Measurements from ENCODE around the gene ZNF575.

Gene ZNF575

GRCh38 chr19:43495082-43495481, 37.9 kb upstream of the ZNF575 start:
- Histone ChIP-seq H2AK5ac (ENCODE audit: low read length, severe bottlenecking) (no peak overlapping the region), H2AFZ (ENCODE audit: low read depth, low read length) (no peak overlapping the region), H4K91ac (ENCODE audit: low read length) (no peak overlapping the region), H3K14ac (ENCODE audit: low read length in 2 of 2) (no peak overlapping the region), H3K4me3 (ENCODE audit: insufficient read depth in 1 of 2, low read depth in 1 of 2, low read length in 2 of 2) (no peak overlapping the region), H3K18ac (ENCODE audit: low read depth in 1 of 2, low read length in 2 of 2) (no peak overlapping the region), H3K4me2 (ENCODE audit: low read length, poor library complexity, severe bottlenecking) (no peak overlapping the region), H3K27me3 (ENCODE audit: control insufficient read depth in 1 of 2, insufficient read depth in 1 of 2, low read length in 2 of 2) (no peaks in the 10 kb centered on the region), H3K4me1 (ENCODE audit: control insufficient read depth, insufficient read depth, low read depth, low read length) (no peaks in the 10 kb centered on the region), H2BK5ac (ENCODE audit: low read depth, low read length, poor library complexity, severe bottlenecking) (no peak overlapping the region), H3K9me3 (ENCODE audit: control insufficient read depth, low read length) (no peaks in the 10 kb centered on the region), H2BK120ac (ENCODE audit: low read depth, low read length) (no peak overlapping the region), H2BK15ac (ENCODE audit: low read depth, poor library complexity, severe bottlenecking) (no peak overlapping the region), H3K23ac (ENCODE audit: low read length in 2 of 2) (no peak overlapping the region), H3K4ac (ENCODE audit: low read depth in 1 of 2, low read length in 2 of 2) (no peak overlapping the region), H3K27ac (ENCODE audit: low read length, poor library complexity, severe bottlenecking) (no peak overlapping the region), H4K8ac (ENCODE audit: low read length) (no peak overlapping the region), H2BK12ac (ENCODE audit: low read length in 2 of 2) (no peak overlapping the region), H3K36me3 (ENCODE audit: control insufficient read depth in 1 of 2, insufficient read depth in 2 of 2, low read depth in 1 of 2, low read length in 2 of 2) (peaks cover 35 to 44% of the 10 kb centered on the region in 2 experiments), H3K9ac (ENCODE audit: low read length) (no peak overlapping the region), H3K79me1 (replicated peaks; ENCODE audit: low read length, poor library complexity, severe bottlenecking) (no peaks in the 10 kb centered on the region)
- no peak for DNase-seq
- 86% methylated on average over 8 of the region's 8 CpGs for WGBS

GRCh38 chr19:43496960-43497359, 36.0 kb upstream of the ZNF575 start:
- no peak overlapping the region for H3K18ac ChIP-seq (ENCODE audit: low read depth in 1 of 2, low read length in 2 of 2)
- H2BK5ac ChIP-seq (ENCODE audit: low read depth, low read length, poor library complexity, severe bottlenecking): no peak overlapping the region
- H3K4ac ChIP-seq (ENCODE audit: low read depth in 1 of 2, low read length in 2 of 2): no peak overlapping the region
- peaks cover 1% of the 10 kb centered on the region for H3K4me1 ChIP-seq (ENCODE audit: control insufficient read depth, insufficient read depth, low read depth, low read length)
- H3K14ac ChIP-seq (ENCODE audit: low read length in 2 of 2): no peak overlapping the region
- no peak overlapping the region for H2AFZ ChIP-seq (ENCODE audit: low read depth, low read length)
- no peak overlapping the region for H3K23ac ChIP-seq (ENCODE audit: low read length in 2 of 2)
- H2BK15ac ChIP-seq (ENCODE audit: low read depth, poor library complexity, severe bottlenecking): no peak overlapping the region
- no peaks in the 10 kb centered on the region for H3K27me3 ChIP-seq (ENCODE audit: control insufficient read depth in 1 of 2, insufficient read depth in 1 of 2, low read length in 2 of 2)
- peaks cover 6% of the 10 kb centered on the region for H3K79me1 ChIP-seq (replicated peaks; ENCODE audit: low read length, poor library complexity, severe bottlenecking)
- no peaks in the 10 kb centered on the region for H3K9me3 ChIP-seq (ENCODE audit: control insufficient read depth, low read length)
- no peak overlapping the region for H4K91ac ChIP-seq (ENCODE audit: low read length)
- no peak overlapping the region for H3K9ac ChIP-seq (ENCODE audit: low read length)
- peaks cover 36 to 41% of the 10 kb centered on the region in 2 experiments for H3K36me3 ChIP-seq (ENCODE audit: control insufficient read depth in 1 of 2, insufficient read depth in 2 of 2, low read depth in 1 of 2, low read length in 2 of 2)
- no peak overlapping the region for H2BK120ac ChIP-seq (ENCODE audit: low read depth, low read length)
- no peak overlapping the region for H4K8ac ChIP-seq (ENCODE audit: low read length)
- H3K4me3 ChIP-seq (ENCODE audit: insufficient read depth in 1 of 2, low read depth in 1 of 2, low read length in 2 of 2): no peak overlapping the region
- no peak overlapping the region for H3K27ac ChIP-seq (ENCODE audit: low read length, poor library complexity, severe bottlenecking)
- H2BK12ac ChIP-seq (ENCODE audit: low read length in 2 of 2): no peak overlapping the region
- H3K4me2 ChIP-seq (ENCODE audit: low read length, poor library complexity, severe bottlenecking): no peak overlapping the region
- 89% methylated on average over 7 of the region's 7 CpGs for WGBS
- DNase-seq: no peak
- H2AK5ac ChIP-seq (ENCODE audit: low read length, severe bottlenecking): no peak overlapping the region

GRCh38 chr19:43498233-43498842, 34.6 kb upstream of the ZNF575 start:
- Histone ChIP-seq H2BK12ac (ENCODE audit: low read length in 2 of 2) (no peak overlapping the region), H3K27me3 (ENCODE audit: control insufficient read depth in 1 of 2, insufficient read depth in 1 of 2, low read length in 2 of 2) (no peaks in the 10 kb centered on the region), H2BK15ac (ENCODE audit: low read depth, poor library complexity, severe bottlenecking) (no peak overlapping the region), H4K8ac (ENCODE audit: low read length) (no peak overlapping the region), H2BK5ac (ENCODE audit: low read depth, low read length, poor library complexity, severe bottlenecking) (no peak overlapping the region), H3K36me3 (ENCODE audit: control insufficient read depth in 1 of 2, insufficient read depth in 2 of 2, low read depth in 1 of 2, low read length in 2 of 2) (peaks cover 36 to 42% of the 10 kb centered on the region in 2 experiments), H2AFZ (ENCODE audit: low read depth, low read length) (no peak overlapping the region), H3K23ac (ENCODE audit: low read length in 2 of 2) (no peak overlapping the region), H3K14ac (ENCODE audit: low read length in 2 of 2) (no peak overlapping the region), H3K18ac (ENCODE audit: low read depth in 1 of 2, low read length in 2 of 2) (no peak overlapping the region), H3K79me1 (replicated peaks; ENCODE audit: low read length, poor library complexity, severe bottlenecking) (peaks cover 8% of the 10 kb centered on the region), H4K91ac (ENCODE audit: low read length) (no peak overlapping the region), H3K9ac (ENCODE audit: low read length) (no peak overlapping the region), H2BK120ac (ENCODE audit: low read depth, low read length) (no peak overlapping the region), H2AK5ac (ENCODE audit: low read length, severe bottlenecking) (no peak overlapping the region), H3K4me3 (ENCODE audit: insufficient read depth in 1 of 2, low read depth in 1 of 2, low read length in 2 of 2) (no peak overlapping the region), H3K4me2 (ENCODE audit: low read length, poor library complexity, severe bottlenecking) (no peak overlapping the region), H3K4me1 (ENCODE audit: control insufficient read depth, insufficient read depth, low read depth, low read length) (peaks cover 5% of the 10 kb centered on the region), H3K27ac (ENCODE audit: low read length, poor library complexity, severe bottlenecking) (no peak overlapping the region), H3K9me3 (ENCODE audit: control insufficient read depth, low read length) (no peaks in the 10 kb centered on the region), H3K4ac (ENCODE audit: low read depth in 1 of 2, low read length in 2 of 2) (no peak overlapping the region)
- DNase-seq: no peak
- WGBS: 85% methylated on average over 4 of the region's 5 CpGs

GRCh38 chr19:43499042-43499441, 33.9 kb upstream of the ZNF575 start:
- no peak overlapping the region for H3K23ac ChIP-seq (ENCODE audit: low read length in 2 of 2)
- H2BK5ac ChIP-seq (ENCODE audit: low read depth, low read length, poor library complexity, severe bottlenecking): no peak overlapping the region
- H3K79me1 ChIP-seq (replicated peaks; ENCODE audit: low read length, poor library complexity, severe bottlenecking): peaks cover 8% of the 10 kb centered on the region
- H2BK12ac ChIP-seq (ENCODE audit: low read length in 2 of 2): no peak overlapping the region
- H4K8ac ChIP-seq (ENCODE audit: low read length): no peak overlapping the region
- peaks cover 36 to 42% of the 10 kb centered on the region in 2 experiments for H3K36me3 ChIP-seq (ENCODE audit: control insufficient read depth in 1 of 2, insufficient read depth in 2 of 2, low read depth in 1 of 2, low read length in 2 of 2)
- no peaks in the 10 kb centered on the region for H3K27me3 ChIP-seq (ENCODE audit: control insufficient read depth in 1 of 2, insufficient read depth in 1 of 2, low read length in 2 of 2)
- no peak overlapping the region for H3K18ac ChIP-seq (ENCODE audit: low read depth in 1 of 2, low read length in 2 of 2)
- no peak overlapping the region for H3K4me2 ChIP-seq (ENCODE audit: low read length, poor library complexity, severe bottlenecking)
- DNase-seq: no peak
- WGBS: 88% methylated on average over 3 of the region's 3 CpGs
- H3K27ac ChIP-seq (ENCODE audit: low read length, poor library complexity, severe bottlenecking): no peak overlapping the region
- no peak overlapping the region for H2AK5ac ChIP-seq (ENCODE audit: low read length, severe bottlenecking)
- no peak overlapping the region for H3K14ac ChIP-seq (ENCODE audit: low read length in 2 of 2)
- H3K4me3 ChIP-seq (ENCODE audit: insufficient read depth in 1 of 2, low read depth in 1 of 2, low read length in 2 of 2): no peak overlapping the region
- H3K9me3 ChIP-seq (ENCODE audit: control insufficient read depth, low read length): no peaks in the 10 kb centered on the region
- H4K91ac ChIP-seq (ENCODE audit: low read length): no peak overlapping the region
- no peak overlapping the region for H2BK15ac ChIP-seq (ENCODE audit: low read depth, poor library complexity, severe bottlenecking)
- H3K9ac ChIP-seq (ENCODE audit: low read length): no peak overlapping the region
- H2AFZ ChIP-seq (ENCODE audit: low read depth, low read length): no peak overlapping the region
- H3K4ac ChIP-seq (ENCODE audit: low read depth in 1 of 2, low read length in 2 of 2): no peak overlapping the region
- no peak overlapping the region for H2BK120ac ChIP-seq (ENCODE audit: low read depth, low read length)
- peaks cover 5% of the 10 kb centered on the region for H3K4me1 ChIP-seq (ENCODE audit: control insufficient read depth, insufficient read depth, low read depth, low read length)

Measured in mesenchymal stem cell (in vitro differentiated cells and primary cell).